HG02943 (cell line): ENCODE data around the gene SRGAP2B.
A peak's percentile ranks its signal among the peaks of the same experiment; 100 is the strongest.
"Not testable (repeated sequence)": the region's sequence is repeated elsewhere in the genome, so short reads cannot be mapped to it uniquely, and the experiment has no call there.

Experiments
- ATAC-seq: cut with Tn5 transposase; IDR thresholded peaks from one replicate; pipeline ENCODE4 v1.9.1; 2021; ENCODE audit warnings: mild to moderate bottlenecking, low read depth, moderate library complexity; ENCODE audit not compliant: unreplicated experiment

Gene SRGAP2B

DNA sequence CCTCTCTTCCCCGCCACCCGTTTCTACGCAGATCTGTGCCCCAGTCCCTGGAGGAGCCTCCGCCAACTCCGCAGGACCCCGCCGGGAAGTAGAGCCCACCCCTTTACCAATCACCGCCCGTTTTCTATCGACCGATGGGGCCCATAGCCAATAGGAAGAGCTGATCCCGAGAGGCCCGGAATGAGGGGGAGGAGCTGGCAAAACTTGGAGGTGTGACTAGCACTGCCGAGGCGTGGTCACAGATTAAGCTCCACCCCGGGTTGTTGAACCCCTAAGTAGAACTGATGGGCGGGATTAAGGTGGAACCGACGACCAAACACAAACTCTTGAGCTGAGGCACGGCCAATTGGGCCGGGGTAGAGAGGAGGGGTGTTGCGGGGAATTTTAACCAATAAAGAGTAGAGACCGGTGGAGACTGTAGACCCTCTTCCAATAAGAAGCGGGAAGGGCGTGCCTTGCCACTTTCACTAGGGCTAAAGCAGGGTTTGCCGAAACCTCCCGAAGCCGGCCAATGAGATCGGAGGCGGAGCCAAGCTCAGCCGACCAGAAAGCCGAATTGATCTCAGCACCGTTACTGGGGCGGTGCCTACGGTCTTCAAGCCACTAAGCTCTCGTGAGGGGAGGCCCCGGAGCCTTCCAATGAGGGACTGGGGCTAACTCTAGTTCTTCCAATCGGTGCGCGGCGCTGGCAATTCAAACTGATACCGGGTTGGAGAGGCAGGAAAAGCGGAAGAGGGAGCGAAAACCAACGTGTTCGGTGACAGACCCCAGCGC, at the start of gene SRGAP2B, which contains the start of gene FAM72D:
Gene SRGAP2B, minus strand, starts transcription at position 45 of the 774 bp plus-strand sequence. CDS start 2,427 bp downstream, outside the sequence.
Gene FAM72D, plus strand, starts transcription at position 691 of the 774 bp plus-strand sequence. CDS start 874 bp downstream, outside the sequence.
- ATAC-seq = peak; percentile 79

DNA sequence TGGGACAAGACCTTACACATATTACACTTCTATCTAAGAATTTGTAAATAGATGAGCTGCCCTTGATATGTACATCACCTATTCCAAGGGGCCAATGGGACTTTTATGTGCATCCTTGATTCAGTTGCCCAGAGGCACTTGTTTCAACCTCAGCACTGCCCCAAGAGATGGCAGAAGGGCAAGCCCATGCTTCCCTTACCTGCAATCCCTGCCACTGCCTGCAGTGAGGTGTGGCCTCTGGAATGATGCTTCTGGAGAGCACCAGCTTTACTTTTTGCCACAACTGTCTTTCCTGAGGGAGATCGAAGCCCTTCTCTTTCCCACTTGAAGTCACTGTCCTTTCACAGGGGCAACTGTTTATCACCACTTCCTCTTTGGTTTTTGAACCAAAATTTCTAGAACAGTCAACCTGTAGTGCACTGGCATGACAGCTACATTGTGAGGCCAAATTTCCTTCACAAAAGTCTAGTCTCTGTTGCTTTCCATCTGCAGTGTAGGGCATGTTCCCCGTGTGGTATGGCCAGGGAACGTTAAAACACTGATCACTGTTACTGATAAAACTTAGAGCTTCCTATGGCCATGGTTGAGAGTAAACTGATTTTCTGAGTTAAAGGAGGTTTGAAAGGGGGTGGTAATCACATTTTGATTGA, 49.3 kb upstream of the SRGAP2B start:
- ATAC-seq = not testable (repeated sequence)

DNA sequence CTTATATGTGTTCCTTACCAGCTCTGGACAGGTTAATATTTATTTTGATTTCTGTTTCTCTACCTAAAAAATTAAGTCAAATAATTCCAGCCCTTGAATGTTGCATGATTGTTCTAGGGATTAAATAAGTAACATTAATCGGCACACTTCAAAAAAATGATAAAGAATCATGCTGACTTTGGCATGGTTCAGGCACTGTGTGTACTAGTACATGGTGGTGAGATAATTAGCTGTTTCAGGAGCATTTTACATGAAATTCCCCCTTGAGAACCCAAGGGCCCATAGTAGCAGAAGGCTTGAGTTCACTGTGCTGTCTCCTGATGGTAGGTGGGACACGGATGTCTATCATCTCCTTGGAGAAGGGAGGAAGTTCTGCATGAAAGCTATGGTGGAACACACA, 45.4 kb upstream of the SRGAP2B start:
- ATAC-seq = not testable (repeated sequence)

DNA sequence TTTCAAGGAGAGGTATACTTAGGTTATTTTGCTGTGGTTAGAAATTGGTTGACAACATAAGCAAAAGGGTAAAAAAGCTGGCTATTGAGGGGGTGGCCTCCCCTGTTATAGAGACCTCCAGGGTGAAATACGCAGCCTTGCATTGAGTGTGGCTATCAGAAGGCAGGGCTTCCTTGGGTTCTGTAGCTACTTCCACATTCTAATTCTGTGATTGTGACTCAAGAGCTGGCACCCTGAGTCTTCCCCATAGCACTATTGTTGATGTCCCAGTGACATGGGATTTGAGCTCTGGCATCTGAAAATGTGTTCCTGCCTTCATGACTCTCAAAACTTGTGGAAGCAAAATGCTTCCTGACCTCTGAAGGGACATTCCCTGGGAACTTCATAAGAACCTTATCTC, 39.3 kb upstream of the SRGAP2B start:
- not testable (repeated sequence) for ATAC-seq

DNA sequence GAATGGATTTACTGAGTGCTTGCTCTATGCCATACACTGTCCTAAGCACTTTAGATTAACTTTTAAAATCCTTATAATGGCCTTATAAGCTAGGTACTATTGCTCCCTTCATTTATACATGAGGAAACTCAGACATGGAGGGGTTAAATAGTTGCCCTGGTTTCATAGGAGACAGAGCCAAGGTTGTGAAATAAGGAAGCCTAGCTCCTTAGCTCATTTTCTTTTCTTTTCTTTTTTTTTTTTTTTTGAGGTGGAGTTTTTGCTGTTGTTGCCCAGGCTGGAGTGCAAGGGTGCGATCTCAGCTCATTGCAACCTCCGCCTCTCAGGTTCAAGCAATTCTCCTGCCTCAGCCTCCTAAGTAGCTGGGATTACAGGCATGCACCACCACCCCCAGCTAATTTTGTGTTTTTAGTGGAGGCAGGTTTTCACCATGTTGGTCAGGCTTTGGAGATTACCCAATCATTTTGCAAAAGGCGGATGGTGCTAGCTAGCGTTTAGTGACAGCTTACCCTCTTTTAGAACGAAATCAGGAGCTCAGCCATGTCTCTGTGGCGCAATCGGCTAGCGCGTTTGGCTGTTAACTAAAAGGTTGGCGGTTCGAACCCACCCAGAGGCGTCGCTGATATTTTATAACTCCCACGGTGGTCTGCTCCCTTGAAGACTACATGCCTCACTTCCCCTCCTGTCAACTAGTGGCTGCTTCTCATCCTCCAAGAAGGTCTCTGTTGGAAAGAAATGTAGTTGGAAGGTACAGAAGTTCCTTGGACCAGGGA, 33.8 kb upstream of the SRGAP2B start:
- ATAC-seq = not testable (repeated sequence)

DNA sequence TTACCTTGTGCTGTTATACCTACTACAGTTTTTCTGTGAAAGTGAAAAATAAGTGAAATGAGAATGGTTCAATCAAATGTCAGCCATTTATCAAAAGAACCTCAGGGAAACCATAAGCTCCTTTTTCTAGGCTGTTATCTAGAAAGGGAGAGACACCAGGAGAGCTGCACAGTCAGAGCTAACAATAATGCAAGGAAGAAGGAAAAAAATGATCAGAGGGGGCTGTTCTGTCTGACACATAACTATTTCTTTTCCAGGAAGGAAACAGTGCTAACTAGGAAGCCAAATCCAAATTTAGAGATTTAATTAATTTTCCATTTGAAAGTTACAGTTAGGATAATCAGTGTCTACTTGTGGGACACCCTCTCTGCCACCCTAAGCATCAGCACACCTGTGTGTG, 32.0 kb upstream of the SRGAP2B start:
- not testable (repeated sequence) for ATAC-seq

DNA sequence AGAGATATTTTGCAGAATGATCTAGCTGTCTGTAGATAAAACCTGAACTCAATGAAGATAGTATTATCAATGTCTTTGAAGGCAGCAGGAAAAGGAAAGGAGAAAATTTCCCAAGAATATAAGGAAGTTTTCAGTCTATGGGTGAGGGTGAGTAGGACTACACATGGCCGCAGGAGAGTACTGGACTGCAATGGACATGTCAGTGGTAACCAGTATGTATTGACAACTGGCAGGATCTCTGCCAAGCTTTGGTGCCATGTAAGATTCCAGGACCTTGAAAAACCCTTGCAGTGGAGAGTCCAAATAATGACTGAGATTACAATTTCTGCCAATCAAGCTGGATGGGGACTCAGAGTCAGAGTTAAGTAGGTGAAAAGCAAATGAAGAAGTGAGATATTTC, 30.0 kb upstream of the SRGAP2B start:
- ATAC-seq = not testable (repeated sequence)

DNA sequence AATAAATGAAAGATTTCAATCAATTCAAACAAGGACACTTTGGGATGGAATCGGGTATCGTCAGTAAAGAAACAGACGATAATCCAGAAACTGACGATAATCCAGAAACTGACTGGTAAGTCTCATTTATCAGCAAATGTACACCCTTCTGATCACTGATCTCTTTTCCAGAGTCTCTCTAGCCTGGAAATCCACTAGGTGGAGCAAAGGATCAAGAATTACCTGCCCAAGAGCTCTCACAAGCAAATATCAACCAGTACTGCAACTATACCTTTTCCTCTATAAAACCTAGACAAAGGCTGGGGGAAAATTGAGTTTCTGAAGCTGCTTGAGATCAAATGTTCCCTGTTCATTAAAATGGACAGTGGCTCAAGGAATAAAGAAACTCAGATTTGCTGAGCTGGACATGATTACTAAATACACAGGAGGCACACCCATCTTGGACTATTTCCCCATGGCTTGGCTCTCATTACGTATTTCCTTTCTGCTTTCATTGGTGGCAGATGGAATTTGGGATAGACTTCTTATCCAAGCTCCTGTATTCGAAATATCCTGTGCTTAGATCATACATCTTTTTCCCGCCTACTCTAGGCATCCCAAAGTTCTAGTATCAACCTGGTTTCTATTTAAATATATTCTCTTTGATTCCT, 29.0 kb upstream of the SRGAP2B start:
- ATAC-seq = not testable (repeated sequence)

DNA sequence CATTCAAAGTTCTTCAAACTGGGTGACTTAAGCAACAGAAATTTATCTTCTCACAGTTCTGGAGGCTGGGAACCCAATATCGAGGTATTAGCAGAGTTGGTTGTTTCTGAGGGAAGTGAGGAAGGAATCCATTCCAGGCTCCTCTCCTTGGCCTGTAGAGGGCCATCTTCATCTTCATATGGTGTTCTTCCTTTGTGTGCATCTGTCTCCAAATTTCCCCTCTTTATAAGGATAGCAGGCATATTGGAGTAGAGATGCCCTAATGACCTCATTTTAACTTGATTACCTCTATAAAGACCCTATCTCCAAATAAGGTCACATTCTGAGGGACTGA, 27.9 kb upstream of the SRGAP2B start:
- ATAC-seq = not testable (repeated sequence)

DNA sequence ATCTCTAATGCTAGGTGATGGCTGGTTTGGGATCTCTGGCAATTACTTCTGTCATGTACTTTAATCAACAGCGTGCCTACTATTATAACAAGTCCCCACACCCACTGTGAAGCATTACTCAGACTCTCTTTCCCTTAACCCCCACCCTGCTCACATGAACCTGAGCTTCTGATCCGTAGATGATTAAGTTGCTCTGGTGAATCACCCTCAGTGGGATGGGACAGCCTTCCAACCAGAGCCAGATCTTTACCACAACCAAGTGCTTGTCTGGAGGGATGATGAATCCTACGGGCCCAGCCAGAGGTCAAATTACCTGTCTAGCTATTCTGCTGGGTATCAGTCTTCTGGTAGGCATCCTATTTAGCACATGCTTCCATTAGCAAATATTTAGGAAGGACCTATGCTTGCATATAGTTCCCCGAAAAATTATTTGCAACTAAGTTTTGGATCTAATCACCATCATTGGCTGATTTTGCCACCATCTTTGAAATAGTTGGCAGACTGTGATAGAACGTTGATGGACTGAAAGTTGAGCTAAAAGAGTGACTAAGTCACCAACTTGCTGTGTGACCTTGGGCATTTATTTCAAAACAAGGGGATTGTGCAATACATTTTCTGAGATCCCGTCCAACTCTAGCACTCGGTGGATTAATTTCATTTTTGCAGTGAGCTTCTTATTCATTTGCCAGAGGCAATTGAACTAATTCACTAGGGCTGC, 27.4 kb upstream of the SRGAP2B start:
- ATAC-seq = not testable (repeated sequence)

DNA sequence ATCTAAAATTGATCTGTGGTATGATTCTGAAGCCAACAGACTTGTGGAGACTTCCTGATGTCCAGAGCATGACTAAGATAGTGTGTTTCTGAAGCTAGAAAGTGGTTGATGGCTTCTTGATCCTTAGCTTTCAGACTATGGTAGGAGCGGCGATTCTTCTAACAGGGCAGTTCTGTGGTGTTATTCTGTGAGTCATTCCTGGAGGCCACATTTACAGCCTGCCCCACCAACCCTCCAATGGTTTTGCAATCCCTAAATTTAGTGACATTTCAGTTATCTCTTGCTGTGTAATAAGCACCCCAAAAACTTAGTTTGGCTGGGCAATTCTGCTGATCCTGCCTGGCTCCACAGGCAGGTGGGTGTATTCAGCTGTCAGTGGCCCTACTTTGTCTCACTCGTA, 24.7 kb upstream of the SRGAP2B start:
- not testable (repeated sequence) for ATAC-seq

DNA sequence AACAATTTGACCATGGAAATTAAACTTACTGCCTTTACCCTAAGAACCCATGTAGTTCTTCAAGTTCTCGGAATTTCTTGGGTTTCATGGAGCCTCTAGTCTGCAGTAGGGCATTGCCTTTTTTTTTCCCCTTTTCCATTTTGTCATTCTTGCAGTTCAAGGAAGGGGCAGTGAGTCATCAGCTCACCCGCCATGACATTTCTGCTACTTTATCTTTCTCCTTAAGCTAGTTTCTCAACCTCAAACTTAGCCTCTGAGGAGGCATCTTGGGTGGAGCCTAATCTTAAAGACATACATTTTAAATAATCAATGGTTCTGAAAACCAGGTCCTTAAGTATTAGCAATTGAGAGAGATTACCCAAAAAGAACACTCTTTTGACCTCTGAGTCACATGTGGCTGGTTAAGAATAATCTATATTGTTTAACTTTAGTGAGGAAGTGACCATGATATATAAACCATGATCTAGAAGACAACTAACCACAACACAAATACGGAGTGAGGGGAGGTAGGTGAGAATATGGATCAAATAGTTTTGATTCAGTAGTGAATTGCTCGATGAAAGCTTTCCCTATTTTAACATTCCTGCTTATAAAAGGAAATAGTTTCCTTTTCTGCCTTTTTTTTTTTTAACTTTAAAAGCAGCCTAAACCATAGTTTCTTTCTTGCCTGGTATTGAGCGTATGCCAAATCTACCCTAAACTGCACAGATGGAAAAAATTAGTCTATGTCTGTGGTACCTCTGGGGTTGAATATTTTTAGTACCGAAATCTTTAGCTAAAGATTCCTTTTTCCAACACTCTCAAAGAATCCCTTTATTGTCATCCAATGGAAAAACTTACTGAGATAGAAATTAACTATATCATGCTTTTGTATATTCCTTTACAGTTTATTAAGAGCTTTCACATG, 20.7 kb upstream of the SRGAP2B start:
- not testable (repeated sequence) for ATAC-seq

DNA sequence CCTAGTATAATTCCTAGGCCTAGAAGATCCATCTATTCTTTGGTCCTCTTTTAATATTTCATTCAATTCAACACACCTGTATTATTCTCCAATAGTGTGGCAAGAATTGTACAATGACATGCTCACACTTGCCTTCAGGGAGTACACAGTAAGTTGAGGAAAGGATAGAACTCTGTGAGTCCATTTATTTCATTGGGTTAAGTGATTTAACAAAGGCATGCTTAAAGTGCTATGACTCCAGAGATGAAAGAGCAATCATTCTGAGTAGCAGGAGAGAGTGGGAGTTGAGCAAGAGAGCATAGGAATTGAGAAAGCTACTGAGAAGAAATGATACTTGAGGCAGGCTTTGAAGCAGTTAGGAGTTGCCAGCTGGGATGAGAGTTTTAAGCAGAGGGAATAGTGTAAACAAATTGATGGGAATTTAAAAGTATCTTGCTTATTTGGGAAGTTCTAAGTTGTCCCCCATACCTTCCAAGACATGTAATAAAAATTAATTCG, 19.5 kb upstream of the SRGAP2B start:
- not testable (repeated sequence) for ATAC-seq

DNA sequence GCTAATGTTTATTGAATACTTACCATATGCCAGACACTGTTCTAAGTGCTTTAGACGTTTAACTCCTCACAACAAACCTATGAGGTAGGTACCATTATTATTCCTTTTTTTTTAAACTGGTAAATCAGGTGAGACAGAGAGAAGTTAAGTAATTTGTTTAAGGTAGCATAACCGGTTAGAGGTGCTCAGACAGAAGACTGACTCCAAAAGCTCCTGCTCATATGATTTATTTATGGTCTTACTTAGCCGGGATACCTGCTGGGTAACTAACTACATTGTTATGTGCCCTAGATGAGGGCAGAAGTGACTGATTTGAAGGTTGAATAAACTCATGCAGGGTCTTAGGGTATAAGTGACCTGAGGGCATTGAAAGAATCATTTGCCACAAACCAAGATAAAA, 17.6 kb upstream of the SRGAP2B start:
- not testable (repeated sequence) for ATAC-seq

DNA sequence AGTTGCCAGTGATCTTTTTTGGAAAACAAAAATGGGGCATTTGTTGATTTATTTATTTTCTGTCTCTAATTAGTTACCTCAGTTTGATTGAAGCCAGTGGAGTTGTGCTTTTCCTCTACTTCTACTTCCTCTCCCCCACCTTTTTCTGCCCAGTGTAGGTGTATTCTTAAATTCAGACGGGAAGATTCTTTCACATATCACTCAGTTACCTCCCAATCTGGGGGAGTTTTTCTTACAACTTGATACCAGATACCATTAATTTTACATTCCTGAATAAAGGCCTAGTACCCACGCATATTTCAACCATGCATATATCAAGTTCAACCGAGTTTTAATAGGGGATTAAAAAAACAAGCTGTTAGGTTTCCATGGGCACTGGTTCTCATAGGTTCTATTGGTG, 16.5 kb upstream of the SRGAP2B start:
- not testable (repeated sequence) for ATAC-seq

DNA sequence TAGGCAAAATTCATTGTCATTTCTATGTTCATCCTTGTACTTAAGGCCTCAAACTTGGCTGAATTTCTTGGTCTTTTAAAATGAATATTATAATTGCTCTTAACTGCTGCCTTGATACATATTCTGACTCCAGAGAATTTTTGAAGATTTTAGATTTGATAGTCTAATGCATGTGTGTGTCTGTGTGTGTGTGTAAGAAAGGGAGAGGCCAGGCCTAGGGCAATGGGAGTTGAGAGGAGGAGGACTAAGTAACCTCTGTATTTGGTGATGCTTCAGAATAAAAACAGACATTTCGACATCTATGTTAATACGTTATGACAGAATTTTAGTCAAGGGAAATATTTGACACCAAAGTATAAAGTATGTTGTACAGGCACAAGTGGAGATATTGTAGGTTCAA, 8.2 kb upstream of the SRGAP2B start:
- not testable (repeated sequence) for ATAC-seq

DNA sequence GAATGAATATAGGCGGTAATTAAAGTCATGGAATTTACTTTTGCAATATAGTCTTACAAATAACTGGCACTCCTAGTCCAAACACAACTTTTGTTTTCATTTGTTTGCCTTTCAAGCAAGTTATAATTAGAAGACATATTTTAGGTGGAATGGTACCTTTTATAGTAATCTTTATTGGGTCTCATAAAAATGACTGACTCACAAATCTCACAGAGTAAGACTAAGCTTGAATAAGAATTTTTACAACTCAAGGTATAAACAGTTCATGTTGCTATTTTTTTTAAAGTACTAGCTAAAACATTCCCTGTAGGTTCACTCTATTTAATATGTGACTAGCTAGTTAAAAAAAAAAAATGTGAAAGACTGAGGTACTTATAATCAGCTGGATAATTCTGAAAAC, 6.6 kb upstream of the SRGAP2B start:
- ATAC-seq = not testable (repeated sequence)

DNA sequence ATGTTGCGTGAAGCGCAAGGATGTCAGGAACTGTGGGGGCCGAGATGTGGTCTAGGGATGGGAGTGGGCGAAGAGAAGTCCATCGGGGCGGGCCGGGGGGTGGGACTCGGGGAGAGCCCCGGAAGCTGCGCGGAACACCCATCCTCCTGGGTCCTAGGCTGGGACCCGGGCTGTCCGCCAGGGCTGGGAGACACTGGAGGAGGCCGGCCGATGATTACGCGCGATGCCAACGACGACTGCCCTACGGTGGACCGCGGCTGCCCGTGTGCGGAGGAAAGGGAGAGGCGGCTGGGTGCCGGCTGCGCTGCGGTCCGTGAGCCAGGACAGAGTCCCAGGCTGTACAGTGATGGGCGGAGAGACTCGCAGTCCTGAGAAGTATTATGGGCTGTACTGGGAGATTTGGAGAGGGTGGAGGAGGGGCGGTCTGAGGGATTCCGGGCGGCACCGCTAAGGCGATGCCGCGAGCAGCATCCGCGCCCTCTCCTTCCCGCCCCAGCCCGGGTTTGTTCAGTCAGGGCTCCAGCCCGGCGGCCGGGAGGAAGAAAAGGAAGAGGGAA, 395 bp downstream of the SRGAP2B start:
- peak; percentile 13 for ATAC-seq
